ENCODE measurements around the gene EXOC4. TPM values are rescaled to one million over a fixed set of nuclear protein-coding genes. Genes with fewer than 3 reads are reported as not detected.

The EXOC4 gene
- total and polyA plus RNA-seq, 2 of the 13 experiments (the other 11 are each of a cell fraction or from before 2014, with no cell fraction given): 22.5 to 39.0 TPM

DNA sequence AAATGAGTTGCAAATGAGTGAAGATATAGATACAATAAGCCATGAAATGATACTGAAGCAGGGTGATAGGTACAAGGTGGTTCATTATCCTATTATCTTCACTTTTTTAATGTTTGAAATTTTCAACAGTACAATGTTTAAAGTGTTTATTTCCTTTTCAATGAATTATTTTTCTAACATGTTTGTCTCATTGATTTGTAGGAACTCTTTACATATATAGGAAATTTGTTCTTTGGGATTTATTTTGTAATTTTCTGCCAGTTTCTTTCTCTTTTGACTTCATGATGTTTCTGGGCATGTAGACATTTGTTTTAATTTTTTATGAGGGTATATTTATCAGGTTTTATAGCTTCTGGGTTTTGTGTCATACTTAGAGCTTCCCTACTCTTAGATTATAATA is 108.9 kb downstream of the EXOC4 start:
- Histone ChIP-seq H2AFZ (ENCODE audit: low read length) (no peak overlapping the region), H3K36me3 (replicated peaks in 1 of 2; ENCODE audit: control insufficient read depth in 1 of 2, insufficient read depth in 2 of 2, low read length in 2 of 2) (no peaks in the 10 kb centered on the region; a peak in 1 of 5 replicates), H3K4me2 (ENCODE audit: low read depth, low read length) (no peak overlapping the region), H3K4me1 (ENCODE audit: insufficient read depth, low read length) (no peaks in the 10 kb centered on the region), H4K20me1 (ENCODE audit: insufficient read depth, low read length) (no peaks in the 10 kb centered on the region), H3K9me3 (ENCODE audit: low read length) (no peaks in the 10 kb centered on the region), H3K4me3 (replicated peaks in 1 of 3; ENCODE audit: insufficient read depth in 1 of 3, low read depth in 2 of 3, low read length in 3 of 3) (no peak overlapping the region), H3K9ac (ENCODE audit: insufficient read depth, low read depth, low read length) (no peak overlapping the region), H3K79me2 (ENCODE audit: insufficient read depth, low read length) (no peaks in the 10 kb centered on the region), H3K27ac (ENCODE audit: extremely low read length, insufficient read depth, low read length) (no peak overlapping the region), H3K27me3 (ENCODE audit: control insufficient read depth in 1 of 2, insufficient read depth in 2 of 2, low read length in 2 of 2) (no peaks in the 10 kb centered on the region)
- CTCF ChIA-PET (ENCODE audit: low intra/inter-chr PET ratio, low total read pairs): no interaction called here
- in situ Hi-C loops (cut with HindIII; ENCODE audit: extremely low pct_ligation_motif_present, low pct_unique_long_range_greater_than_20kb): no loop called here
- intact Hi-C loops (cut with micrococcal nuclease; ENCODE audit: unreplicated experiment): no loop called here
- POLR2A ChIA-PET: no interaction called here
- no TSS peak for BruUV-seq (replicated peaks)
- DNase-seq (ENCODE audit: low spot score) (no peak), ATAC-seq (no peak), FAIRE-seq (no peak)
- TF ChIP-seq, protein P1, sequence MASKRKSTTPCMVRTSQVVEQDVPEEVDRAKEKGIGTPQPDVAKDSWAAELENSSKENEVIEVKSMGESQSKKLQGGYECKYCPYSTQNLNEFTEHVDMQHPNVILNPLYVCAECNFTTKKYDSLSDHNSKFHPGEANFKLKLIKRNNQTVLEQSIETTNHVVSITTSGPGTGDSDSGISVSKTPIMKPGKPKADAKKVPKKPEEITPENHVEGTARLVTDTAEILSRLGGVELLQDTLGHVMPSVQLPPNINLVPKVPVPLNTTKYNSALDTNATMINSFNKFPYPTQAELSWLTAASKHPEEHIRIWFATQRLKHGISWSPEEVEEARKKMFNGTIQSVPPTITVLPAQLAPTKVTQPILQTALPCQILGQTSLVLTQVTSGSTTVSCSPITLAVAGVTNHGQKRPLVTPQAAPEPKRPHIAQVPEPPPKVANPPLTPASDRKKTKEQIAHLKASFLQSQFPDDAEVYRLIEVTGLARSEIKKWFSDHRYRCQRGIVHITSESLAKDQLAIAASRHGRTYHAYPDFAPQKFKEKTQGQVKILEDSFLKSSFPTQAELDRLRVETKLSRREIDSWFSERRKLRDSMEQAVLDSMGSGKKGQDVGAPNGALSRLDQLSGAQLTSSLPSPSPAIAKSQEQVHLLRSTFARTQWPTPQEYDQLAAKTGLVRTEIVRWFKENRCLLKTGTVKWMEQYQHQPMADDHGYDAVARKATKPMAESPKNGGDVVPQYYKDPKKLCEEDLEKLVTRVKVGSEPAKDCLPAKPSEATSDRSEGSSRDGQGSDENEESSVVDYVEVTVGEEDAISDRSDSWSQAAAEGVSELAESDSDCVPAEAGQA (IDR thresholded peaks at IDR 0.05; ENCODE audit: low read depth): no peak
- TF ChIP-seq, protein P1 (CRISPR knock-in tag; IDR thresholded peaks at IDR 0.05; ENCODE audit: borderline replicate concordance): no peak
- no peak for TF ChIP-seq MXD3 (CRISPR knock-in tag; IDR thresholded peaks at IDR 0.05)
- no peak for TF ChIP-seq ZNF512B (CRISPR knock-in tag; IDR thresholded peaks at IDR 0.05; ENCODE audit: borderline replicate concordance)
- TF ChIP-seq SRSF9 (IDR thresholded peaks at IDR 0.05; ENCODE audit: borderline replicate concordance, insufficient read depth, low read depth, low read length, poor library complexity, severe bottlenecking): no peak
- TF ChIP-seq, protein P2, sequence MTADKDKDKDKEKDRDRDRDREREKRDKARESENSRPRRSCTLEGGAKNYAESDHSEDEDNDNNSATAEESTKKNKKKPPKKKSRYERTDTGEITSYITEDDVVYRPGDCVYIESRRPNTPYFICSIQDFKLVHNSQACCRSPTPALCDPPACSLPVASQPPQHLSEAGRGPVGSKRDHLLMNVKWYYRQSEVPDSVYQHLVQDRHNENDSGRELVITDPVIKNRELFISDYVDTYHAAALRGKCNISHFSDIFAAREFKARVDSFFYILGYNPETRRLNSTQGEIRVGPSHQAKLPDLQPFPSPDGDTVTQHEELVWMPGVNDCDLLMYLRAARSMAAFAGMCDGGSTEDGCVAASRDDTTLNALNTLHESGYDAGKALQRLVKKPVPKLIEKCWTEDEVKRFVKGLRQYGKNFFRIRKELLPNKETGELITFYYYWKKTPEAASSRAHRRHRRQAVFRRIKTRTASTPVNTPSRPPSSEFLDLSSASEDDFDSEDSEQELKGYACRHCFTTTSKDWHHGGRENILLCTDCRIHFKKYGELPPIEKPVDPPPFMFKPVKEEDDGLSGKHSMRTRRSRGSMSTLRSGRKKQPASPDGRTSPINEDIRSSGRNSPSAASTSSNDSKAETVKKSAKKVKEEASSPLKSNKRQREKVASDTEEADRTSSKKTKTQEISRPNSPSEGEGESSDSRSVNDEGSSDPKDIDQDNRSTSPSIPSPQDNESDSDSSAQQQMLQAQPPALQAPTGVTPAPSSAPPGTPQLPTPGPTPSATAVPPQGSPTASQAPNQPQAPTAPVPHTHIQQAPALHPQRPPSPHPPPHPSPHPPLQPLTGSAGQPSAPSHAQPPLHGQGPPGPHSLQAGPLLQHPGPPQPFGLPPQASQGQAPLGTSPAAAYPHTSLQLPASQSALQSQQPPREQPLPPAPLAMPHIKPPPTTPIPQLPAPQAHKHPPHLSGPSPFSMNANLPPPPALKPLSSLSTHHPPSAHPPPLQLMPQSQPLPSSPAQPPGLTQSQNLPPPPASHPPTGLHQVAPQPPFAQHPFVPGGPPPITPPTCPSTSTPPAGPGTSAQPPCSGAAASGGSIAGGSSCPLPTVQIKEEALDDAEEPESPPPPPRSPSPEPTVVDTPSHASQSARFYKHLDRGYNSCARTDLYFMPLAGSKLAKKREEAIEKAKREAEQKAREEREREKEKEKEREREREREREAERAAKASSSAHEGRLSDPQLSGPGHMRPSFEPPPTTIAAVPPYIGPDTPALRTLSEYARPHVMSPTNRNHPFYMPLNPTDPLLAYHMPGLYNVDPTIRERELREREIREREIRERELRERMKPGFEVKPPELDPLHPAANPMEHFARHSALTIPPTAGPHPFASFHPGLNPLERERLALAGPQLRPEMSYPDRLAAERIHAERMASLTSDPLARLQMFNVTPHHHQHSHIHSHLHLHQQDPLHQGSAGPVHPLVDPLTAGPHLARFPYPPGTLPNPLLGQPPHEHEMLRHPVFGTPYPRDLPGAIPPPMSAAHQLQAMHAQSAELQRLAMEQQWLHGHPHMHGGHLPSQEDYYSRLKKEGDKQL (CRISPR knock-in tag; IDR thresholded peaks at IDR 0.05; ENCODE audit: low read depth): no peak
- no peak for TF ChIP-seq FOXO1 (CRISPR knock-in tag; IDR thresholded peaks at IDR 0.05)
- TF ChIP-seq ZNF232 (CRISPR knock-in tag; IDR thresholded peaks at IDR 0.05; ENCODE audit: borderline replicate concordance): no peak
- no peak for TF ChIP-seq ZNF777 (CRISPR knock-in tag; IDR thresholded peaks at IDR 0.05)

Data from HepG2 (cell line).